Measurements from ENCODE around the gene SLC37A4.
A peak's percentile ranks its signal among the peaks of the same experiment; 100 is the strongest.
"Not testable (repeated sequence)": the region's sequence is repeated elsewhere in the genome, so short reads cannot be mapped to it uniquely, and the experiment has no call there.

SLC37A4 gene

GRCh38 chr11:119017377-119017776 lies 13.3 kb downstream of the SLC37A4 start:
- not testable (repeated sequence) for H2BK5ac ChIP-seq (ENCODE audit: low read depth, low read length, poor library complexity); H3K18ac ChIP-seq (ENCODE audit: low read length); H3K23ac ChIP-seq (ENCODE audit: low read length); DNase-seq; H3K14ac ChIP-seq (ENCODE audit: low read length); H2AK5ac ChIP-seq (ENCODE audit: low read length); H3K9me3 ChIP-seq (ENCODE audit: insufficient read depth, low read depth, low read length); H4K8ac ChIP-seq (ENCODE audit: low read depth, low read length); H4K91ac ChIP-seq (ENCODE audit: low read depth, low read length); H3K79me1 ChIP-seq (ENCODE audit: low read length); H2BK120ac ChIP-seq (ENCODE audit: insufficient read depth, low read length, poor library complexity); H3K4me1 ChIP-seq (ENCODE audit: control insufficient read depth in 1 of 2, insufficient read depth in 2 of 2, low read length in 2 of 2); H3K27me3 ChIP-seq (ENCODE audit: insufficient read depth, low read length); H2BK12ac ChIP-seq (ENCODE audit: low read length); H2AFZ ChIP-seq (ENCODE audit: insufficient read depth, low read length, poor library complexity)
- WGBS (ENCODE audit: extremely low coverage, insufficient coverage, insufficient read length): no CpG with 5 or more reads among the region's 10 CpGs
- peaks cover 11% of the 10 kb centered on the region for H3K79me2 ChIP-seq (ENCODE audit: control insufficient read depth, insufficient read depth, low read length, poor library complexity)
- H3K9ac ChIP-seq (ENCODE audit: low read length): peak overlapping the region; percentile 87
- peak overlapping the region; percentile 97 for H3K4me3 ChIP-seq (ENCODE audit: low read depth, low read length)
- peak overlapping the region; percentile 14 for H3K27ac ChIP-seq (ENCODE audit: low read depth, low read length)
- H3K4ac ChIP-seq (ENCODE audit: low read depth, low read length): peak overlapping the region; percentile 92
- H3K36me3 ChIP-seq (ENCODE audit: control insufficient read depth in 1 of 2, insufficient read depth in 2 of 2, low read length in 2 of 2): peaks cover 22 to 38% of the 10 kb centered on the region in 2 experiments
- peak overlapping the region; percentile 88 for H3K4me2 ChIP-seq (ENCODE audit: low read length)
- H4K12ac ChIP-seq (ENCODE audit: low read depth, low read length): peak overlapping the region; percentile 51

DNA sequence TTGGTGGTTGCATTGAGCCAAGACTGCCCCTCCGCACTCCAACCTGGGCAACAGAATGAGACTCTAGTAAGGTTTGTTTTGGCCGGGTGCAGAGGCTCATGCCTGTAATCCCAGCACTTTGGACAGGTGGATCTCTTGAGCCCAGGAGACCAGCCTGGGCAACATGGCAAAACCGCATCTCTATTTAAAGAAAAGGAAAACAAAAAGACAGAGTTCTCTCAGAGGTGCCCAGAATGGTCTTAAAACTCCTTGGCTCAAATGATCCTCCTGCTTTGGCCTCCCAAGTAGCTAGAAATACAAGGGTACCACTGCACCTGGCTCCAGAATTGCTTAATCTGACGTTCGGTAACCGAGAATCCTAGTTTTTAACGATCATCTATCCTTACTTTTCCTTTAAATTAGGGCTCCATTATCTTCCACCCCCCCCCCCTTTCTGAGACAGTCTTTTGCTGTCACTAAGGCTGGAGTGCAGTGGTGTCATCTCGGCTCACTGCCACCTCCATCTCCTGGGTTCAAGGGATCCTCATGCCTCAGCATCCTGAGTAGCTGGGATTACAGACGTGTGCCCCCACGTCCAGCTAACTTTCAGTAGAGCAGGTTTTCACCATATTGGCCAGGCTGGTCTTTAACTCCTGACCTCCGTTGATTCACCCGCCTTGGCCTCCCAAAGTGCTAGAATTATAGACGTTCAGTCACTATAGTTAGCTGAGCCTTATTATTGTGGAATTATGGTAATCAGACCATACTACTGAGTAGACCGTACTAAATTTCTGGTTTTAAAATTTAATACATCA lies 14.3 kb downstream of the SLC37A4 start:
- peak overlapping the region; percentile 15 for H3K4me2 ChIP-seq (ENCODE audit: low read length)
- no peak overlapping the region for H2BK5ac ChIP-seq (ENCODE audit: low read depth, low read length, poor library complexity)
- no CpG with 5 or more reads among the region's 14 CpGs for WGBS (ENCODE audit: extremely low coverage, insufficient coverage, insufficient read length)
- no peak overlapping the region for H3K14ac ChIP-seq (ENCODE audit: low read length)
- H4K91ac ChIP-seq (ENCODE audit: low read depth, low read length): no peak overlapping the region
- H3K4me3 ChIP-seq (ENCODE audit: low read depth, low read length): no peak overlapping the region
- no peak overlapping the region for H2AFZ ChIP-seq (ENCODE audit: insufficient read depth, low read length, poor library complexity)
- H2AK5ac ChIP-seq (ENCODE audit: low read length): no peak overlapping the region
- H3K4ac ChIP-seq (ENCODE audit: low read depth, low read length): peak overlapping the region; percentile 29
- no peak overlapping the region for H3K9ac ChIP-seq (ENCODE audit: low read length)
- H4K8ac ChIP-seq (ENCODE audit: low read depth, low read length): no peak overlapping the region
- DNase-seq: no peak
- no peak overlapping the region for H2BK120ac ChIP-seq (ENCODE audit: insufficient read depth, low read length, poor library complexity)
- peaks cover 2% of the 10 kb centered on the region for H3K9me3 ChIP-seq (ENCODE audit: insufficient read depth, low read depth, low read length)
- H3K27me3 ChIP-seq (ENCODE audit: insufficient read depth, low read length): no peaks in the 10 kb centered on the region
- no peak overlapping the region for H2BK12ac ChIP-seq (ENCODE audit: low read length)
- no peak overlapping the region for H3K18ac ChIP-seq (ENCODE audit: low read length)
- peaks cover 0 to 5% of the 10 kb centered on the region in 2 experiments for H3K4me1 ChIP-seq (ENCODE audit: control insufficient read depth in 1 of 2, insufficient read depth in 2 of 2, low read length in 2 of 2)
- no peak overlapping the region for H3K23ac ChIP-seq (ENCODE audit: low read length)
- no peak overlapping the region for H3K27ac ChIP-seq (ENCODE audit: low read depth, low read length)
- no peak overlapping the region for H4K12ac ChIP-seq (ENCODE audit: low read depth, low read length)
- H3K36me3 ChIP-seq (ENCODE audit: control insufficient read depth in 1 of 2, insufficient read depth in 2 of 2, low read length in 2 of 2): peaks cover 21 to 41% of the 10 kb centered on the region in 2 experiments
- H3K79me1 ChIP-seq (ENCODE audit: low read length): peaks cover 8% of the 10 kb centered on the region
- peaks cover 11% of the 10 kb centered on the region for H3K79me2 ChIP-seq (ENCODE audit: control insufficient read depth, insufficient read depth, low read length, poor library complexity)

GRCh38 chr11:119015054-119015611 lies 15.5 kb downstream of the SLC37A4 start:
- peaks cover 8% of the 10 kb centered on the region for H3K79me1 ChIP-seq (ENCODE audit: low read length)
- WGBS (ENCODE audit: extremely low coverage, insufficient coverage, insufficient read length): no CpG with 5 or more reads among the region's 8 CpGs
- peak in 1 of 2 donors; percentile 44 for DNase-seq

DNA sequence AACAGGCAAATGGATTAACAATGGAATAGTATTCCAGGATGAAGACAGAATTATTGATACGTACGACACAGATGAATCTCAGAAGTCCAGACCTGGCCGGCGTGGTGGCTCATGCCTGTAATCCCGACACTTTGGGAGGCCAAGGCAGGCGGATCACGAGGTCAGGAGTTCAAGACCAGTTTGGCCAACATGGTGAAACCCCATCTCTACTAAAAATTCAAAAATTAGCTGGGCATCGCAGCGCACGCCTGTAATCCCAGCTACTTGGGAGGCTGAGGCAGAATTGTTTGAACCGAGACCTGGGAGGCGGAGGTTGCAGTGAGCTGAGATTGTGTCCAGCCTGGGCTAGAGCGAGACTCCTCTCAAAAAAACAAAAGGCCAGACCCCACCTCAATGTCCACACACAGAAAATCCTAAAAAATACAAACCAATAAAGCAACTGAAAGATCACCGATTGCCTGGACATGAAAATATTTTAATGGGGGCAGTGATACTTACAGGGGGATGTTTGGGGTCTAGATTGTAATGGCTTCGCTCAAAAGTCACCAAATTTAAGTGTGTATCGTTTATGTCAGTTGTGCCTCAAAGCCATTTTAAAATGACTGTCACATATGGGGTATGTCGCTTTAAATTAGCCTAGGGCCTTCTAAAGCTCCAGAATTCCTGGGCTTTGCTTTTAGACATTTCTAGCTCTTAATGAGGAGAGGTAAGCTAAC lies 16.3 kb downstream of the SLC37A4 start:
- no peak overlapping the region for H4K91ac ChIP-seq (ENCODE audit: low read depth, low read length)
- no peak overlapping the region for H3K14ac ChIP-seq (ENCODE audit: low read length)
- H3K4ac ChIP-seq (ENCODE audit: low read depth, low read length): no peak overlapping the region
- H4K8ac ChIP-seq (ENCODE audit: low read depth, low read length): no peak overlapping the region
- no peak overlapping the region for H3K27ac ChIP-seq (ENCODE audit: low read depth, low read length)
- H3K36me3 ChIP-seq (ENCODE audit: control insufficient read depth in 1 of 2, insufficient read depth in 2 of 2, low read length in 2 of 2): peaks cover 32 to 56% of the 10 kb centered on the region in 2 experiments
- H2BK5ac ChIP-seq (ENCODE audit: low read depth, low read length, poor library complexity): no peak overlapping the region
- peak in 1 of 2 donors; percentile 6 for DNase-seq
- H2AFZ ChIP-seq (ENCODE audit: insufficient read depth, low read length, poor library complexity): no peak overlapping the region
- peaks cover 2% of the 10 kb centered on the region for H3K9me3 ChIP-seq (ENCODE audit: insufficient read depth, low read depth, low read length)
- no peak overlapping the region for H3K23ac ChIP-seq (ENCODE audit: low read length)
- no peak overlapping the region for H4K12ac ChIP-seq (ENCODE audit: low read depth, low read length)
- no peak overlapping the region for H3K9ac ChIP-seq (ENCODE audit: low read length)
- H3K79me2 ChIP-seq (ENCODE audit: control insufficient read depth, insufficient read depth, low read length, poor library complexity): peaks cover 11% of the 10 kb centered on the region
- no peaks in the 10 kb centered on the region for H3K27me3 ChIP-seq (ENCODE audit: insufficient read depth, low read length)
- H3K4me1 ChIP-seq (ENCODE audit: control insufficient read depth in 1 of 2, insufficient read depth in 2 of 2, low read length in 2 of 2): peaks cover 0 to 2% of the 10 kb centered on the region in 2 experiments
- H3K4me3 ChIP-seq (ENCODE audit: low read depth, low read length): no peak overlapping the region
- no peak overlapping the region for H2AK5ac ChIP-seq (ENCODE audit: low read length)
- peaks cover 8% of the 10 kb centered on the region for H3K79me1 ChIP-seq (ENCODE audit: low read length)
- H3K18ac ChIP-seq (ENCODE audit: low read length): no peak overlapping the region
- no peak overlapping the region for H3K4me2 ChIP-seq (ENCODE audit: low read length)
- H2BK12ac ChIP-seq (ENCODE audit: low read length): no peak overlapping the region
- WGBS (ENCODE audit: extremely low coverage, insufficient coverage, insufficient read length): no CpG with 5 or more reads among the region's 17 CpGs
- no peak overlapping the region for H2BK120ac ChIP-seq (ENCODE audit: insufficient read depth, low read length, poor library complexity)

More at GRCh38 chr11:119015054-119015611, 15.5 kb downstream of the SLC37A4 start:
- H3K4me1 ChIP-seq (ENCODE audit: control insufficient read depth in 1 of 2, insufficient read depth in 2 of 2, low read length in 2 of 2): peaks cover 0 to 5% of the 10 kb centered on the region in 2 experiments
- H3K4me3 ChIP-seq (ENCODE audit: low read depth, low read length): no peak overlapping the region
- H3K36me3 ChIP-seq (ENCODE audit: control insufficient read depth in 1 of 2, insufficient read depth in 2 of 2, low read length in 2 of 2): peaks cover 27 to 49% of the 10 kb centered on the region in 2 experiments
- no peak overlapping the region for H4K8ac ChIP-seq (ENCODE audit: low read depth, low read length)
- no peak overlapping the region for H3K4me2 ChIP-seq (ENCODE audit: low read length)
- no peak overlapping the region for H2BK12ac ChIP-seq (ENCODE audit: low read length)
- no peak overlapping the region for H3K14ac ChIP-seq (ENCODE audit: low read length)
- no peak overlapping the region for H3K9ac ChIP-seq (ENCODE audit: low read length)
- peaks cover 2% of the 10 kb centered on the region for H3K9me3 ChIP-seq (ENCODE audit: insufficient read depth, low read depth, low read length)
- no peak overlapping the region for H2AFZ ChIP-seq (ENCODE audit: insufficient read depth, low read length, poor library complexity)
- no peak overlapping the region for H3K18ac ChIP-seq (ENCODE audit: low read length)
- H2BK5ac ChIP-seq (ENCODE audit: low read depth, low read length, poor library complexity): no peak overlapping the region
- no peak overlapping the region for H3K4ac ChIP-seq (ENCODE audit: low read depth, low read length)
- no peak overlapping the region for H3K23ac ChIP-seq (ENCODE audit: low read length)
- H3K27me3 ChIP-seq (ENCODE audit: insufficient read depth, low read length): no peaks in the 10 kb centered on the region
- no peak overlapping the region for H2AK5ac ChIP-seq (ENCODE audit: low read length)
- no peak overlapping the region for H4K12ac ChIP-seq (ENCODE audit: low read depth, low read length)
- peaks cover 11% of the 10 kb centered on the region for H3K79me2 ChIP-seq (ENCODE audit: control insufficient read depth, insufficient read depth, low read length, poor library complexity)
- H3K27ac ChIP-seq (ENCODE audit: low read depth, low read length): no peak overlapping the region
- no peak overlapping the region for H2BK120ac ChIP-seq (ENCODE audit: insufficient read depth, low read length, poor library complexity)
- no peak overlapping the region for H4K91ac ChIP-seq (ENCODE audit: low read depth, low read length)

Data from trophoblast cell (in vitro differentiated cells and primary cell).